Stimulated activated CD8-positive, alpha-beta memory T cell treated with anti-CD3 and anti-CD28 coated beads, Interleukin-12 subunit alpha, Interleukin-12 subunit beta, amount 100 ng/mL, for 4 hours (primary cell): ENCODE measurements around the gene LY6G6D.
A peak's percentile ranks its signal among the peaks of the same experiment; 100 is the strongest.

Experiments used
- DNase-seq: peaks from one replicate; pipeline ENCODE4 v3.0.0-alpha.2; 2020; ENCODE audit warnings: low read depth

LY6G6D gene

DNA sequence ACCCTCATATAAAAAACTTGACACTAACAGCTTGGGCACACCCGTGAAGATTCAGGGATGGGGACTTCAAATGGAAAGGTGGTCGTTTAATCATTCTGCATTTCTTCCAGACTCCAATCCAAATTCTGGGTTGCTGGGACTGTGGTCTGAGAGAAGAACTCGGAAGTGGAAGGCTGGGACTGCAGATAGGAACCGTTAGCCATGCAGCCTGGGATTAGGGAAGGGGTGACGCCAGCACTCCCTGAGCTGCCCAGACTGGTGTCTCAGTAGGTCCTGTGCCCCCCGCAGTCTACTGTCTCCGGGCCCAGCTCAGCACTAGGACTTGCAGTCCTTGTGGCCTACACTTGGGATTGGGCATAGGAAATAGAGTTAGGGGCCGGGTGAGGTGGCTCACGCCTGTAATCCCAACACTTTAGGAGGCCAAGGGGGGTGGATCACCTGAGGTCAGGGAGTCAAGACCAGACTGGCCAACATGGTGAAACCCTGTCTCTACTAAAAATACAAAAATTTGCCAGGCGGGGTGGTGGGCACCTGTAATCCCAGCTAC, 21.7 kb downstream of the LY6G6D start:
- no peak for DNase-seq

DNA sequence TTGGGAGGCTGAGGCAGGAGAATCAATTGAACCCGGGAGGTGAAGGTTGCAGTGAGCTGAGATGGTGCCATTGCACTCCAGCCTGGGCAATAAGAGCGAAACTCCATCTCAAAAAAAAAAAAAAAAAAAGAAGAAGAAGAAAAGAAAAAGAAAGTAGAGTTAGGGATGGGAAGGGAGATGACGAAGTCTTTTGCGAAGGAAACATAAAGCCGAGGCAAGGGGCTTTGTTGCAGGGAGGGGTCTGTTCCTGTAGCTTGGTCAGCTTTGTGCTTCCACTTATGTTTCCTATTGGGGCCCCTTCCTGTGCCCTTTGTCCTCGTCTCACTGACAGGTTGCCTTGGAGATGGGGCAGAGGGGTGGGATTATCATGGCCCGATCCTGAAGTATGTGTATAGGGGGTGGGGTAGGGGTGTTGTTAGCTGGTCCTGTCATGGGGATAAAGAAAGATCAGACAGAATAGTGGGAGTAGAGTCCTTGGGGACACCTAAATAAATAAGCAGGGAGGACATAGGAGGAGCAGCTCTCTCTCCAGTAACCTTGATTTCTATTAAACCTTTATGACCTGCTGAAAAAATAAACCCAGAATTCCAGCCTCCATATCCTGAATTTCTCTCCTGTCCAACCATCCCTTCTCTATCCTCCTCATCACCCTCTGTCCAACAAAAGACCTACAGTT, 22.3 kb downstream of the LY6G6D start:
- DNase-seq: no peak

DNA sequence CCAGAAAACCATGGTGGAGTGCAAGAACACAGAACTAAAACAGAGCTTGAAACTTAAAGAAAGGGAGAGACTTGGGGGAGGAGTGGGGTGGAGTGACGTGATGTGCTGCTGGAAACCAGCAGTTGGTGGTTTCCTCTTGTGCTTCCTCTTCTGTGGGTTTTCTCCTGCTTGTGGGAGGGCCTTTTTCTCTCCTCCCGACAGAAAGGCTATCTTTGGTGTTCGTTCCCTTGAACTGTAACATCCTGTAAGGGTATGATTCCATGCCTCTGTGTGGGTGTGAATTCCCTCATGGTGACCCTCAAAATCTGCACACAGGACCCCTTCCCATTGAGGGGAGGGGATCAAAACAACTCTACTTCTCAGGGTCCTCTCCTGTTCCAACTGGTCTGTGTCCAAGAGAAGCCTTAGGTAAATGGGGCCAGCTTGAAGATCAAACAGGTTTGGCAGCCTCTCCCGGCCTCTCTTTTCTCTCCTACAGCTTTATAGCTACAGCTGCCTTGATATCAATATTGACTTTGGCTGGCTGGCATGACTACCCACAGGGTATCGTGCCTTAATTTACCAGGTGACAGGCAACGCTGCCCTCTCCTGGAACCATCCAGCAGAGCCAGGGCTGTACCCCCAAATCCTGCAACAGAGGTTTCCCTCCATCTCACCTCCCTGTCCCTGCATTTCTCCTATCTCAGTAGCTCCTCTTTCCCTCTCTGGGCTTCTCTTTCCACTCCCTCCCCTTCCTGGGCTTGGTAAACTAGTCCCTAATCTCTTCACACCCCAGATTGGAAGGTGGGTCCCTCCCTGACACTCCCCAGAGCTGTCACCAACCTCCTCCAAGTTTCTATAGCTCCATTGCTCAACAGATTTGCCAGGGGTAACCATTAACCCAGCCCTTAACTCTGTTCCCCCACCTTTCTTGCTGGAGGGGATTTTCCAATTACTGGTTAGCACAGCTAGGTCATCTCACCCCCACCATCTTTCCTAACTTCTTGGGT, 23.1 kb downstream of the LY6G6D start:
- peak; percentile 43 for DNase-seq

GRCh38 chr6:31739639-31740396, 24.7 kb downstream of the LY6G6D start, which contains the start of gene MSH5:
Gene MSH5, plus strand, starts transcription at chr6:31740005. Its CDS starts 462 bp downstream, at chr6:31740467.
- peak; percentile 91 for DNase-seq

DNA sequence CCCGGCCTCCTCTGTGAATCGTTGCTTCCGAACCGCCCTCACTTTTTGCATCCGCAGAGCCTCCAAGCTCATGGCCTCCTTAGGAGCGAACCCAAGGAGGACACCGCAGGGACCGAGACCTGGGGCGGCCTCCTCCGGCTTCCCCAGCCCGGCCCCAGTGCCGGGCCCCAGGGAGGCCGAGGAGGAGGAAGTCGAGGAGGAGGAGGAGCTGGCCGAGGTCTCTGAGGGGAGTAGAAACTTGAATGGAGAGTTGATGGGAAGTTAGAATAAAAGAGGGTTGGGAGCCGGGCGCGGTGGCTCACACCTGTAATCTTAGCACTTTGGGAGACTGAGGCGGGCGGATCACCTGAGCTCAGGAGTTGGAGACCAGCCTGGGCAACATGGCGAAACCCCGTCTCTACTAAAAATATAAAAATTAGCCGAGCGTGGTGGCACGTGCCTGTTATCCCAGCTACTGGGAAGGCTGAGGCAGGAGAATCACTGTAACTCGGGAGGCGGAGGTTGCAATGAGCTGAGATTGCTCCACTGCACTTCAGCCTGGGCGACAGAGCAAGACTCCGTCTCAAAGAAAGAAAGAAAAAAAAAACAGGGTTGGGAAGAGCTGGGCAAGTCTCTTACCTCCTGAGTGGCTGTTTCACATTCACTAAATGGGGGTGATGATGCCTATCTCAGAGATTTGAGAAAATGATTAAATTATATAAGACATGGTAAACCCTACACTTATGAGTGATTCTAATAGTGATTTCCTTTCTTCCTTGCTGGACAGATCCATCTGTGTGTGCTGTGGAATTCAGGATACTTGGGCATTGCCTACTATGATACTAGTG, 25.5 kb downstream of the LY6G6D start:
- DNase-seq: no peak

GRCh38 chr6:31741815-31742214, 26.7 kb downstream of the LY6G6D start:
- no peak for DNase-seq

GRCh38 chr6:31742894-31743293, 27.7 kb downstream of the LY6G6D start:
- DNase-seq: no peak

GRCh38 chr6:31744422-31744821, 29.3 kb downstream of the LY6G6D start:
- DNase-seq: no peak

- DNase-seq: no peak
These were observed 34.3 kb downstream of the LY6G6D start for GRCh38 chr6:31749301-31750036.

GRCh38 chr6:31750411-31751022, 35.4 kb downstream of the LY6G6D start:
- no peak for DNase-seq

- DNase-seq: no peak
These were observed 37.7 kb downstream of the LY6G6D start for GRCh38 chr6:31752739-31753319.

- DNase-seq: no peak
These were observed 43.1 kb downstream of the LY6G6D start for GRCh38 chr6:31758281-31758680.

DNA sequence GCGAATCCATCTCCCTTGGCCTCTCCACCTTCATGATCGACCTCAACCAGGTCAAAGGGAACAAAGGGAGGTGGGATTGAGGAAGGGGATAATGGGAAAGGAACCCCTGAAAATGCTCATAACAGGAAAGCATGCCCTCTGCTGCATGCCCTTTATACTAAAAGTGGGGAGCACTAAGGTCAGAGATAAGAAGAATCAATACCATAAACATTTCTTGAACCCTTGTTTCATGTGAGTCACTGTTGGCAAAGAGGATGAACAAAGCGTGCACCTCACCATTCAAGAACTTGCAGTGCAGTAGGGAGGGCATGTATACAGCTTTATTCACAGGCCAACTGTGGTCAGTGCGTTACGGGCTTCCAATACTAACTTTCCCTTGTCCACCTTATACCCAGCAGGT, 45.6 kb downstream of the LY6G6D start:
- DNase-seq: no peak

DNA sequence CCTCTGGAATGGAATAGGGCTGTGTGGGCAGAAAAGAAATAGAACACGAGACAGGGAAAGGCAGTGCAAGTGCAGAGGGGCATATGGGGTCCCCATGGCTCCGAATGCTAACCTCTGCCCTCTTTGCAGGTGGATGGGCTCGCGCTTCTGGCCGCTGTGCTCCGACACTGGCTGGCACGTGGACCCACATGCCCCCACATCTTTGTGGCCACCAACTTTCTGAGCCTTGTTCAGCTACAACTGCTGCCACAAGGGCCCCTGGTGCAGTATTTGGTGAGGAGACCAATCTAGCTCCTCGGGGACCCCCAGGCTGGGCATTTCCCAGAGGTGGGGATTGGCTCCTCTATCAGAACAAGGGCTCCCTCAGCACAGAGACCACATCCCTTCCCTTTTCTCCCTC, 46.2 kb downstream of the LY6G6D start:
- no peak for DNase-seq

GRCh38 chr6:31762356-31762755, 47.2 kb downstream of the LY6G6D start, which contains the start of gene SAPCD1:
Gene SAPCD1, plus strand, starts transcription at chr6:31762656. Its CDS starts 399 bp downstream, at chr6:31763055.
- no peak for DNase-seq

DNA sequence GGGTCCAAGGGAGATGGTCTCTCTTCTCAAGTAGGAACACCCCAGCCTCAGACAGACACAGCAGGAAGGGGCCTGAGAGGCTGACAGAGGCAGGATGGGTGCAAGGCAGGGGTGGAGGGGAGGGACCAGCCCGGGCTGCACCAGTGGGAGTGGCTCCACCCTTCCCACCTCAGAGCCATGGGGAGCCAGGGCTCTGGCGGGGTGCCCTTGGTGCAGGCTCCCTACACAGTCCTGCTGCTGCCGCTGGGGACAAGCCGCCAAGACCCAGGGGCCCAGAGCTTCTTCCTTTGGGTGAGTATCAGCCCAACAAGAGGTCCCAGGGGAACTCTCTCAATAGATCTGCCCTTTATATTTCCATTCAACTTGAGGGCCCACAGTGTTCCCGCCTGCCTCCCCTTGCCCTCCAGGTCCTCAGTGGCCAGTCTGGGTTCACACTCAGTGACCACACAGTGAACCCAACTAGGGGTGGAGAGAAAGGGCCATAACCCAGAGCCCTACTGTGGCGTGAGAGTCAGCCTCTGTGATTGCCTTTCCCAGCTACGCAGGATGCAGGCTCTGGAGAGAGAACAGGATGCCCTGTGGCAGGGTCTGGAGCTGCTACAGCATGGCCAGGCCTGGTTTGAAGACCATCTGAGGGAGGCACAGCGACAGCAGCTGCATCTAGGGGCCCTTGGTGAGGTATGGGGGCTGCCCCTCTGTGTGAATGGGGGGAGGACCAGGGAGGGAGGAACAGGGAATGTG, 47.9 kb downstream of the LY6G6D start:
- DNase-seq: no peak

GRCh38 chr6:31763619-31763940, 48.4 kb downstream of the LY6G6D start:
- DNase-seq: no peak

GRCh38 chr6:31764198-31764597, 49.0 kb downstream of the LY6G6D start:
- no peak for DNase-seq

GRCh38 chr6:31765559-31765909, 50.4 kb downstream of the LY6G6D start:
- no peak for DNase-seq
